OCI-LY7 (cell line): ENCODE results near the gene TAF13. TPM values are rescaled to one million over a fixed set of nuclear protein-coding genes. Genes with fewer than 3 reads are reported as not detected.

Experiments used
- BruUV-seq: library from RNA; stranded (reverse); fragments of 400-500 nt; replicated peaks from 2 replicates; lab custom pipeline; 2021; lab: Mats Ljungman, UMichigan
- CTCF ChIA-PET: fragments of 300-600 bp; sonication (Branson Sonifier 250); formaldehyde crosslinking; loops from one replicate; lab custom pipeline; 2022; ENCODE audit warnings: antibody characterized with exemption; ENCODE audit not compliant: unreplicated experiment; lab: Charles Lee
- POLR2A ChIA-PET: fragments of 300-600 bp; sonication (Branson Sonifier 250); formaldehyde crosslinking; loops from one replicate; lab custom pipeline; 2022; ENCODE audit warnings: antibody characterized with exemption; lab: Charles Lee
- DNase-seq: peaks from one replicate; pipeline ENCODE4 v3.0.0-alpha.2; 2015; ENCODE audit warnings: low spot score
- H2AFZ ChIP-seq: fragments of 200-600 bp; sonication (generic), shearing (Covaris generic); 2 replicates; pipeline ENCODE4 v1.6.1; 2014; ENCODE audit warnings: mild to moderate bottlenecking, antibody characterized with exemption, low read length, moderate library complexity
- H3K27ac ChIP-seq: fragments of 200-600 bp; sonication (generic); 2 replicates; pipeline ENCODE4 v1.5.1; 2014; ENCODE audit warnings: mixed run types, low read depth, mild to moderate bottlenecking, moderate library complexity, low read length, inconsistent platforms; ENCODE audit not compliant: poor library complexity, severe bottlenecking
- H3K36me3 ChIP-seq: fragments of 200-600 bp; sonication (generic); 2 replicates; pipeline ENCODE4 v1.6.1; 2014; ENCODE audit warnings: mild to moderate bottlenecking, antibody characterized with exemption, low read length, moderate library complexity, mixed read lengths; ENCODE audit not compliant: insufficient read depth
- H3K4me1 ChIP-seq: fragments of 200-600 bp; sonication (generic); 2 replicates; pipeline ENCODE4 v1.5.1; 2014; ENCODE audit warnings: mild to moderate bottlenecking, low read length; ENCODE audit not compliant: insufficient read depth, poor library complexity, severe bottlenecking
- H3K4me2 ChIP-seq: fragments of 200-600 bp; sonication (generic); 2 replicates; pipeline ENCODE4 v1.6.1; 2014; ENCODE audit warnings: mild to moderate bottlenecking, low read length
- H3K4me3 ChIP-seq: fragments of 200-600 bp; sonication (generic); 2 replicates; pipeline ENCODE4 v1.5.1; 2014; ENCODE audit warnings: mild to moderate bottlenecking, low read depth, low read length; ENCODE audit not compliant: poor library complexity, severe bottlenecking
- H3K79me2 ChIP-seq: fragments of 200-600 bp; sonication (generic); 2 replicates; pipeline ENCODE4 v1.6.1; 2016; ENCODE audit warnings: low read depth, mild to moderate bottlenecking, low read length, moderate library complexity, mixed read lengths; ENCODE audit not compliant: insufficient read depth
- H3K9me2 ChIP-seq: fragments of 200-600 bp; sonication (generic); 2 replicates; pipeline ENCODE4 v1.6.1; 2016; ENCODE audit warnings: mild to moderate bottlenecking, low read length, mixed read lengths; ENCODE audit not compliant: insufficient read depth
- H3K9me3 ChIP-seq: fragments of 200-600 bp; sonication (generic); 2 replicates; pipeline ENCODE4 v1.6.1; 2014; ENCODE audit warnings: mild to moderate bottlenecking, mixed run types, low read length, mixed read lengths
- H4K20me1 ChIP-seq: fragments of 200-600 bp; sonication (generic); 2 replicates; pipeline ENCODE4 v1.6.1; 2014; ENCODE audit warnings: mild to moderate bottlenecking, antibody characterized with exemption, low read length, moderate library complexity, mixed read lengths; ENCODE audit not compliant: insufficient read depth
- CTCF ChIP-seq: fragments of 200-600 bp; sonication (generic); conservative IDR thresholded peaks from 2 replicates; pipeline ENCODE4 v1.5.1; 2014; ENCODE audit warnings: mild to moderate bottlenecking, antibody characterized with exemption, low read length, moderate library complexity, mixed read lengths
- EZH2phosphoT487 ChIP-seq: fragments of 200-600 bp; sonication (generic); IDR thresholded peaks from 2 replicates; pipeline ENCODE4 v1.6.1; 2018; ENCODE audit warnings: low read depth, borderline replicate concordance, mild to moderate bottlenecking, mixed run types, antibody characterized with exemption, low read length, moderate library complexity, mixed read lengths
- intact Hi-C: fragments of 100-400 bp; cut with micrococcal nuclease; formaldehyde crosslinking; loops from one replicate; pipeline ENCODE4 v1.10.0; 2022; ENCODE audit not compliant: unreplicated experiment
- total RNA-seq, 2 experiments: library from RNA; depleted of rRNA in 1 of 2; stranded (reverse); fragments of >200 nt in 1 of 2; shearing (Covaris generic) in 1 of 2; gene quantifications; 2 replicates each; pipeline ENCODE4 v1.2.3, GENCODE V29; 2014 to 2022

Gene TAF13
- total RNA-seq, 2 experiments from 2014 or later, result 8.3 to 27.2 TPM

GRCh38 chr1:109069294-109069693, 6.5 kb downstream of the TAF13 start:
- H3K4me3 ChIP-seq, result no peak overlapping the region
- H3K9me2 ChIP-seq, result no peaks in the 10 kb centered on the region
- intact Hi-C loops, result no loop called here
- no peaks in the 10 kb centered on the region for H4K20me1 ChIP-seq
- no peak for DNase-seq
- no peak overlapping the region for H3K27ac ChIP-seq
- H2AFZ ChIP-seq, result no peak overlapping the region
- ChIA-PET POLR2A (interaction anchor here (0.6 to 1.2 kb wide), 2 partner anchors 30 to 31 kb away, joined by 3 to 4 read pairs; no protein-coding TSS in a partner anchor), CTCF (no interaction called here)
- TF ChIP-seq EZH2phosphoT487 (no peak), CTCF (no peak)
- H3K4me2 ChIP-seq, result no peak overlapping the region
- H3K4me1 ChIP-seq, result no peaks in the 10 kb centered on the region
- H3K79me2 ChIP-seq, result peaks cover 6% of the 10 kb centered on the region; the same call in 1 of the 2 replicates
- H3K36me3 ChIP-seq, result peaks cover 44% of the 10 kb centered on the region
- BruUV-seq, result no TSS peak
- no peaks in the 10 kb centered on the region for H3K9me3 ChIP-seq

- H3K9me3 ChIP-seq, result no peaks in the 10 kb centered on the region
- DNase-seq, result no peak
- intact Hi-C loops, result no loop called here
- H3K9me2 ChIP-seq, result no peaks in the 10 kb centered on the region
- peaks cover 45% of the 10 kb centered on the region for H3K36me3 ChIP-seq
- H3K4me2 ChIP-seq, result no peak overlapping the region
- no peak overlapping the region for H3K27ac ChIP-seq
- no TSS peak for BruUV-seq
- no peak overlapping the region for H2AFZ ChIP-seq
- ChIA-PET POLR2A (interaction anchor here (0.6 to 1.4 kb wide), 4 partner anchors 8 to 1936 kb away, joined by 3 to 11 read pairs (median 4); partner anchors contain the start of genes TAF13 and WDR47), CTCF (interaction anchor here (0.6 kb wide), 1 partner anchor 69 kb away, joined by 3 read pairs; no protein-coding TSS in a partner anchor)
- TF ChIP-seq CTCF (no peak), EZH2phosphoT487 (no peak)
- H3K4me3 ChIP-seq, result no peak overlapping the region
- H3K4me1 ChIP-seq, result no peaks in the 10 kb centered on the region
- no peaks in the 10 kb centered on the region for H4K20me1 ChIP-seq
- peaks cover 6% of the 10 kb centered on the region; the same call in 1 of the 2 replicates for H3K79me2 ChIP-seq
These were observed 7.9 kb downstream of the TAF13 start for GRCh38 chr1:109067883-109068282.

GRCh38 chr1:109065137-109065536, 10.7 kb downstream of the TAF13 start:
- no peaks in the 10 kb centered on the region for H3K9me2 ChIP-seq
- H4K20me1 ChIP-seq, result no peaks in the 10 kb centered on the region
- no peak for TF ChIP-seq EZH2phosphoT487
- TF ChIP-seq CTCF, result no peak
- H3K4me1 ChIP-seq, result no peaks in the 10 kb centered on the region
- no peak overlapping the region for H3K27ac ChIP-seq
- CTCF ChIA-PET, result no interaction called here
- H3K79me2 ChIP-seq, result peaks cover 6% of the 10 kb centered on the region; the same call in 1 of the 2 replicates
- no peak overlapping the region for H3K4me3 ChIP-seq
- no peak for DNase-seq
- POLR2A ChIA-PET, result interaction anchor here (0.7 to 1.7 kb wide), 3 partner anchors 11 to 653 kb away, joined by 4 to 5 read pairs (median 5); partner anchors contain the start of gene TMEM167B
- no peaks in the 10 kb centered on the region for H3K9me3 ChIP-seq
- no peak overlapping the region for H3K4me2 ChIP-seq
- BruUV-seq, result no TSS peak
- peaks cover 45% of the 10 kb centered on the region for H3K36me3 ChIP-seq
- H2AFZ ChIP-seq, result no peak overlapping the region
- intact Hi-C loops, result no loop called here
